Measurements from ENCODE around the gene LMF1.

LMF1 gene

GRCh38 chr16:847681-848445 is 122.9 kb downstream of the LMF1 start:
- no peaks in the 10 kb centered on the region for H3K9me3 ChIP-seq (ENCODE audit: control insufficient read depth in 2 of 2, low read length in 2 of 2)
- H3K4me3 ChIP-seq (ENCODE audit: low read length in 2 of 2): no peak overlapping the region
- no peaks in the 10 kb centered on the region for H3K36me3 ChIP-seq (ENCODE audit: control insufficient read depth in 2 of 2, insufficient read depth in 2 of 2, low read length in 2 of 2)
- no peaks in the 10 kb centered on the region for H3K4me1 ChIP-seq (ENCODE audit: control insufficient read depth in 2 of 2, insufficient read depth in 2 of 2, low read length in 2 of 2)
- no peak overlapping the region for H3K9ac ChIP-seq (ENCODE audit: low read depth in 1 of 2, low read length in 2 of 2)
- no peaks in the 10 kb centered on the region for H3K27me3 ChIP-seq (ENCODE audit: control insufficient read depth in 2 of 2, insufficient read depth in 2 of 2, low read length in 2 of 2)
- H3K27ac ChIP-seq (ENCODE audit: low read depth in 2 of 2, low read length in 2 of 2): no peak overlapping the region

DNA sequence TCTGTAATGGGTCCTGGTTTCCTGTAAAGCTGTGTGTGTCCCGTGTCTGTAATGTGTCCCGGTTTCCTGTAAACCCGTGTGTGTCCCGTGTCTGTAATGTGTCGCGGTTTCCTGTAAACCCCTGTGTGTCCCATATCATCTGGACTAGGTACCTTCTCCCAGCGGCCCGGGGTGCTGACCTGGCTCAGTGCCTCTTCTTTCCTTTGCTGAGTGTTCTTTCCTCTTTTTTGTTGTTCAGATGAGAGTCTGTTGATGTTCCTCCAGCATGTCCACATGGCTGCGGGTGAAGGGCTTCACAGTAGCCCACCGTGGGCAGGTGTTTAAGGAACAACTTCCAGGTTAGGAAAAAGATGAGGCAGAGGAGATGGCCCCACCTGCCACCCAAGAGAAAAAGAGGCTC is 123.6 kb downstream of the LMF1 start:
- Histone ChIP-seq H3K9me3 (ENCODE audit: control insufficient read depth in 2 of 2, low read length in 2 of 2) (no peaks in the 10 kb centered on the region), H3K9ac (ENCODE audit: low read depth in 1 of 2, low read length in 2 of 2) (no peak overlapping the region), H3K4me3 (ENCODE audit: low read length in 2 of 2) (no peak overlapping the region), H3K27ac (ENCODE audit: low read depth in 2 of 2, low read length in 2 of 2) (no peak overlapping the region), H3K4me1 (ENCODE audit: control insufficient read depth in 2 of 2, insufficient read depth in 2 of 2, low read length in 2 of 2) (no peaks in the 10 kb centered on the region), H3K36me3 (ENCODE audit: control insufficient read depth in 2 of 2, insufficient read depth in 2 of 2, low read length in 2 of 2) (no peaks in the 10 kb centered on the region), H3K27me3 (ENCODE audit: control insufficient read depth in 2 of 2, insufficient read depth in 2 of 2, low read length in 2 of 2) (no peaks in the 10 kb centered on the region)

GRCh38 chr16:845351-845745 is 125.4 kb downstream of the LMF1 start:
- no peak overlapping the region for H3K4me3 ChIP-seq (ENCODE audit: low read length in 2 of 2)
- no peaks in the 10 kb centered on the region for H3K4me1 ChIP-seq (ENCODE audit: control insufficient read depth in 2 of 2, insufficient read depth in 2 of 2, low read length in 2 of 2)
- no peak overlapping the region for H3K27ac ChIP-seq (ENCODE audit: low read depth in 2 of 2, low read length in 2 of 2)
- H3K9ac ChIP-seq (ENCODE audit: low read depth in 1 of 2, low read length in 2 of 2): no peak overlapping the region
- H3K9me3 ChIP-seq (ENCODE audit: control insufficient read depth in 2 of 2, low read length in 2 of 2): no peaks in the 10 kb centered on the region
- no peaks in the 10 kb centered on the region for H3K36me3 ChIP-seq (ENCODE audit: control insufficient read depth in 2 of 2, insufficient read depth in 2 of 2, low read length in 2 of 2)
- no peaks in the 10 kb centered on the region for H3K27me3 ChIP-seq (ENCODE audit: control insufficient read depth in 2 of 2, insufficient read depth in 2 of 2, low read length in 2 of 2)

GRCh38 chr16:844638-845350 is 126.0 kb downstream of the LMF1 start:
- H3K9me3 ChIP-seq (ENCODE audit: control insufficient read depth in 2 of 2, low read length in 2 of 2): no peaks in the 10 kb centered on the region
- no peak overlapping the region for H3K9ac ChIP-seq (ENCODE audit: low read depth in 1 of 2, low read length in 2 of 2)
- H3K4me3 ChIP-seq (ENCODE audit: low read length in 2 of 2): no peak overlapping the region
- no peak overlapping the region for H3K27ac ChIP-seq (ENCODE audit: low read depth in 2 of 2, low read length in 2 of 2)
- no peaks in the 10 kb centered on the region for H3K27me3 ChIP-seq (ENCODE audit: control insufficient read depth in 2 of 2, insufficient read depth in 2 of 2, low read length in 2 of 2)
- H3K4me1 ChIP-seq (ENCODE audit: control insufficient read depth in 2 of 2, insufficient read depth in 2 of 2, low read length in 2 of 2): no peaks in the 10 kb centered on the region
- H3K36me3 ChIP-seq (ENCODE audit: control insufficient read depth in 2 of 2, insufficient read depth in 2 of 2, low read length in 2 of 2): no peaks in the 10 kb centered on the region

GRCh38 chr16:843771-844170 is 127.0 kb downstream of the LMF1 start:
- no peak overlapping the region for H3K4me3 ChIP-seq (ENCODE audit: low read length in 2 of 2)

GRCh38 chr16:842711-843560 is 127.8 kb downstream of the LMF1 start:
- no peaks in the 10 kb centered on the region for H3K27me3 ChIP-seq (ENCODE audit: control insufficient read depth in 2 of 2, insufficient read depth in 2 of 2, low read length in 2 of 2)
- H3K36me3 ChIP-seq (ENCODE audit: control insufficient read depth in 2 of 2, insufficient read depth in 2 of 2, low read length in 2 of 2): no peaks in the 10 kb centered on the region
- H3K9me3 ChIP-seq (ENCODE audit: control insufficient read depth in 2 of 2, low read length in 2 of 2): no peaks in the 10 kb centered on the region
- no peak overlapping the region for H3K9ac ChIP-seq (ENCODE audit: low read depth in 1 of 2, low read length in 2 of 2)
- H3K4me1 ChIP-seq (ENCODE audit: control insufficient read depth in 2 of 2, insufficient read depth in 2 of 2, low read length in 2 of 2): no peaks in the 10 kb centered on the region
- no peak overlapping the region for H3K27ac ChIP-seq (ENCODE audit: low read depth in 2 of 2, low read length in 2 of 2)
- H3K4me3 ChIP-seq (ENCODE audit: low read length in 2 of 2): no peak overlapping the region

More at GRCh38 chr16:843771-844170, 127.0 kb downstream of the LMF1 start:
- Histone ChIP-seq H3K4me1 (ENCODE audit: control insufficient read depth in 2 of 2, insufficient read depth in 2 of 2, low read length in 2 of 2) (no peaks in the 10 kb centered on the region), H3K27ac (ENCODE audit: low read depth in 2 of 2, low read length in 2 of 2) (no peak overlapping the region), H3K27me3 (ENCODE audit: control insufficient read depth in 2 of 2, insufficient read depth in 2 of 2, low read length in 2 of 2) (no peaks in the 10 kb centered on the region), H3K9ac (ENCODE audit: low read depth in 1 of 2, low read length in 2 of 2) (no peak overlapping the region), H3K36me3 (ENCODE audit: control insufficient read depth in 2 of 2, insufficient read depth in 2 of 2, low read length in 2 of 2) (no peaks in the 10 kb centered on the region), H3K9me3 (ENCODE audit: control insufficient read depth in 2 of 2, low read length in 2 of 2) (no peaks in the 10 kb centered on the region)

DNA sequence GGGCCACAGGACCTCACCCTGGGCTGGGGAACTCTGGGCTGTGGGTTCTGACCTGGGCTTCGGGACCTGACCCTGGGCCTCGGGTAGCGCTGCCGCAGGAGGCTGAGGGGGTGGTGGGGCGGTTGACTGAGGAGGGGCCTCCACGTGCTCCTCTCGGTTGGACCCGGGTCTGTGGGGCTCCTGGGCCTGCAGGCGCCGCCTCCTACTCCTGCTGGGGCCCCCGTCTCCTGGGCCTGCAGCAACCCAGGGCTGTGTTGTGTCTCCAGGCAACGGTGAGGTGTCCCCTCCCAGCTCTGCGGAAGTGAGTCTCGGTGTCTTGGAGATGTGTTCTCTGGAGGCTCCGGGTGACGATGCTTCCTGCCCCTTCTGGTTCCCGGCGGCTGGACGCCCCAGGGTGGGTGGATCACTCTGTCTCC is 128.7 kb downstream of the LMF1 start:
- no peak overlapping the region for H3K4me3 ChIP-seq (ENCODE audit: low read length in 2 of 2)
- H3K9ac ChIP-seq (ENCODE audit: low read depth in 1 of 2, low read length in 2 of 2): no peak overlapping the region
- H3K36me3 ChIP-seq (ENCODE audit: control insufficient read depth in 2 of 2, insufficient read depth in 2 of 2, low read length in 2 of 2): no peaks in the 10 kb centered on the region
- H3K27me3 ChIP-seq (ENCODE audit: control insufficient read depth in 2 of 2, insufficient read depth in 2 of 2, low read length in 2 of 2): no peaks in the 10 kb centered on the region
- no peak overlapping the region for H3K27ac ChIP-seq (ENCODE audit: low read depth in 2 of 2, low read length in 2 of 2)
- H3K9me3 ChIP-seq (ENCODE audit: control insufficient read depth in 2 of 2, low read length in 2 of 2): no peaks in the 10 kb centered on the region
- H3K4me1 ChIP-seq (ENCODE audit: control insufficient read depth in 2 of 2, insufficient read depth in 2 of 2, low read length in 2 of 2): no peaks in the 10 kb centered on the region

DNA sequence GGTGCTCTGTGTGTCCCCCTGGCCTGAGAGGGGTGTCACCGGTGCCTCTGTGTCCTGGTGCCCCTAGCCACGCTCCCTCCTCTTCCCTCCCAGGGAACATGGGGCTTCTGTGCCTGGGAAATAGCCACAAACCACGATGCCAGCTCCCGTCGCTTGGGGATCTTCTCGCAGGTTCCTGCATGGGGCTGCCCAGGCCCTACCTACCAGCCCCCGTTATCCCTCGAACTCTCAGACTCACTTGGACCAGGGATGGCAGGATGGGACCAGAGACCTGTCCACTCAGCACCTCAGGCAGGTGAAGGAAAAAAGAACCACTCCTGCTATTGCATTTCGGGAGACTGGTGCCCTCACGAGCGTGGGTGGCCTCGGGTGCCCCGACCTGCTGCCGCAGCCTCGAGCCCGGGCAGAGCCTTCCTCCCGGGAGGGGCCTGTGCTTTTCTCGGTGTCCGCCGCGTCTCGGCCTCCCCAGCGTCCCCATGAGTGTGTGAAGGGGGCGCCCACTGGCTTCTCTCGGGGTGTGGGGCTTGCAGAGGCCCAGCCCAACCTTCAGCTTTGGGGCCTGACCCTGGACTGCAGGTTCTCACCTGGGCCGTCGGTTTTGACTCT is 129.2 kb downstream of the LMF1 start:
- H3K9me3 ChIP-seq (ENCODE audit: control insufficient read depth in 2 of 2, low read length in 2 of 2): peaks cover 0 to 1% of the 10 kb centered on the region in 2 donors
- H3K27ac ChIP-seq (ENCODE audit: low read depth in 2 of 2, low read length in 2 of 2): no peak overlapping the region
- H3K4me3 ChIP-seq (ENCODE audit: low read length in 2 of 2): no peak overlapping the region
- H3K4me1 ChIP-seq (ENCODE audit: control insufficient read depth in 2 of 2, insufficient read depth in 2 of 2, low read length in 2 of 2): no peaks in the 10 kb centered on the region
- no peak overlapping the region for H3K9ac ChIP-seq (ENCODE audit: low read depth in 1 of 2, low read length in 2 of 2)
- H3K27me3 ChIP-seq (ENCODE audit: control insufficient read depth in 2 of 2, insufficient read depth in 2 of 2, low read length in 2 of 2): no peaks in the 10 kb centered on the region
- H3K36me3 ChIP-seq (ENCODE audit: control insufficient read depth in 2 of 2, insufficient read depth in 2 of 2, low read length in 2 of 2): no peaks in the 10 kb centered on the region

DNA sequence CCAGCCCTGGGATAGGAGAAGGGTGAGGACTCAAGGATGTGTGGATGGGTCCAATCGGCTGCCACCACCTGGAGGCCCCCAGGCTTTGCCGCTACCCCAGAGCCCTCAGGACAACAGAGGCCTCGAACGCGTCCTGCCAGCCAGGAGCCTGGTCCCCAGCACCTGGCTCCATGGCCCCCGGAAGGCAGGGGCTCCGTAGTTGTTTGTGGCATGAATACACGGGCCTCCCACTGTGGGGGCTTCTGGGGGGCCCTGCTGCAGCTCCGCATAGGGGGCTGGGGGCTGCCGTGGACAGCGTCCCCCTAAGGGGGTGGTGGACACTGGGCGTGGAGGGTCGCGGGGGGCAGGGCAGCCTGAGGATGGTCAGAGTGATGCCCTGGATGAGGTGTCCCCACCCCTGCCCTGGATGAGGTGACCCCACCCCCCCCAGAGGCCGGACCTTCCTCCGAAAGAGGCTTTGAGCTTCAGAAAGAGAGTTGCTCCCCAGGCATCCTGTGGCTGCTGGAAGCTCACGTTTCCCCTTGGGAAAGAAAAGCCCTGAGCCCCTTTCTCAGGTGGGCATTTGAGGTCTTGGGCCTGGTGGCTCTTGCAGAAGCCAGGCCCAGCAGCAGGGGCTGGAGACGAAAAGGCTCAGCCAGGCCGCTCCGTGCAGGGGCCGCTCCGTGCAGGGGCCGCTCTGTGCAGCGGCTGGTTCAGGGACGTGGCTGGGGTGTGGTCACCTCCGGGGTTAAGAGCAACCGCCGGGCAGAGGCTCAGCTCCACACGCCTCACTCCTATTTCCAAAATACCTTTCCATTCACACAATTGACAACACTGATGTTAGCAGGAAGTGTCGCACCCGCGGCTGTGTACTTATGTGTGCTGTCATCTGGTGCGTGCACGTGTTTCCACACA is 130.0 kb downstream of the LMF1 start:
- no peak overlapping the region for H3K4me3 ChIP-seq (ENCODE audit: low read length in 2 of 2)
- H3K27ac ChIP-seq (ENCODE audit: low read depth in 2 of 2, low read length in 2 of 2): no peak overlapping the region
- H3K9ac ChIP-seq (ENCODE audit: low read depth in 1 of 2, low read length in 2 of 2): no peak overlapping the region
- H3K36me3 ChIP-seq (ENCODE audit: control insufficient read depth in 2 of 2, insufficient read depth in 2 of 2, low read length in 2 of 2): no peaks in the 10 kb centered on the region
- H3K27me3 ChIP-seq (ENCODE audit: control insufficient read depth in 2 of 2, insufficient read depth in 2 of 2, low read length in 2 of 2): no peaks in the 10 kb centered on the region
- H3K9me3 ChIP-seq (ENCODE audit: control insufficient read depth in 2 of 2, low read length in 2 of 2): peaks cover 0 to 7% of the 10 kb centered on the region in 2 donors
- H3K4me1 ChIP-seq (ENCODE audit: control insufficient read depth in 2 of 2, insufficient read depth in 2 of 2, low read length in 2 of 2): no peaks in the 10 kb centered on the region
